Suprapubic skin (tissue), 4 donors: ENCODE results near the gene MRO.

Experiments used
- CTCF ChIP-seq, 2 donors: fragments of 200-600 bp in 1 of 2; fragments of 450-650 bp in 1 of 2; sonication (generic) in 1 of 2; IDR thresholded peaks; one replicate each; pipeline ENCODE4 v1.5.1; 2016 to 2019; ENCODE audit warnings: antibody characterized with exemption in 2 of 2, mild to moderate bottlenecking in 1 of 2, moderate library complexity in 1 of 2
- POLR2A ChIP-seq, 2 donors: fragments of 450-650 bp; IDR thresholded peaks; one replicate each; pipeline ENCODE4 v1.6.1; 2017; ENCODE audit warnings: antibody characterized with exemption in 2 of 2, mild to moderate bottlenecking in 2 of 2, moderate library complexity in 2 of 2
- POLR2AphosphoS5 ChIP-seq, 3 donors: sonication (generic); formaldehyde crosslinking; IDR thresholded peaks; one replicate each; pipeline ENCODE4 v1.6.1; 2017; ENCODE audit warnings: antibody characterized with exemption in 3 of 3

GRCh38 chr18:50842846-50843245, 23.0 kb upstream of the MRO start:
- TF ChIP-seq CTCF (IDR thresholded peaks at IDR 0.05) (no peak), POLR2AphosphoS5 (IDR thresholded peaks at IDR 0.05) (no peak), POLR2A (IDR thresholded peaks at IDR 0.05) (no peak)
